Measurements from ENCODE around the gene GLTPD2. TPM values are rescaled to one million over a fixed set of nuclear protein-coding genes. Genes with fewer than 3 reads are reported as not detected.
A peak's percentile ranks its signal among the peaks of the same experiment; 100 is the strongest.

GLTPD2 gene
- total and polyA plus RNA-seq, 12 donors, result 0.25 TPM; not detected in 11

- H3K27ac ChIP-seq, result no peak overlapping the region
- TF ChIP-seq CTCF (IDR thresholded peaks at IDR 0.05), result no peak
- 93 to 95% methylated on average over 13 of the region's 13 CpGs for WGBS, 2 donors
- H3K4me1 ChIP-seq, result peaks cover 0 to 9% (median 0%) of the 10 kb centered on the region in 9 donors
- ATAC-seq (no peak), DNase-seq (no peak)
- peaks cover 0 to 78% (median 21%) of the 10 kb centered on the region in 9 donors for H3K36me3 ChIP-seq
- H3K27me3 ChIP-seq, result no peaks in the 10 kb centered on the region
- no peaks in the 10 kb centered on the region for H3K9me3 ChIP-seq
- no peak overlapping the region for H3K4me3 ChIP-seq
- intact Hi-C loops (cut with DNase I), result no loop called here
Observed at GRCh38 chr17:4816826-4817225, 28.1 kb downstream of the GLTPD2 start.

- Histone ChIP-seq H3K4me1 (no peaks in the 10 kb centered on the region), H3K36me3 (peaks cover 0 to 92% (median 21%) of the 10 kb centered on the region in 9 donors), H3K4me3 (no peak overlapping the region), H3K27ac (no peak overlapping the region), H3K9me3 (no peaks in the 10 kb centered on the region), H3K27me3 (no peaks in the 10 kb centered on the region)
- intact Hi-C loops (cut with DNase I), result no loop called here
- peak in 1 of 8 donors; percentile 34 for ATAC-seq
- TF ChIP-seq CTCF (IDR thresholded peaks at IDR 0.05), result no peak
- WGBS, 2 donors, result 82 to 83% methylated on average over 12 of the region's 12 CpGs
- DNase-seq, result no peak
Observed at GRCh38 chr17:4818276-4818675, 29.5 kb downstream of the GLTPD2 start.

- TF ChIP-seq CTCF (IDR thresholded peaks at IDR 0.05), result no peak
- H3K36me3 ChIP-seq, result peaks cover 0 to 59% (median 11%) of the 10 kb centered on the region in 9 donors
- H3K27me3 ChIP-seq, result no peaks in the 10 kb centered on the region
- intact Hi-C loops (cut with DNase I), result no loop called here
- DNase-seq (no peak), ATAC-seq (peak in 1 of 8 donors; percentile 8)
- WGBS, 2 donors, result 80 to 92% methylated on average over 3 of the region's 3 CpGs
- H3K4me3 ChIP-seq, result no peak overlapping the region
- no peaks in the 10 kb centered on the region for H3K4me1 ChIP-seq
- no peaks in the 10 kb centered on the region for H3K9me3 ChIP-seq
- no peak overlapping the region for H3K27ac ChIP-seq
Observed at GRCh38 chr17:4822835-4823234, 34.1 kb downstream of the GLTPD2 start.

GRCh38 chr17:4823373-4824089 lies 34.8 kb downstream of the GLTPD2 start:
- TF ChIP-seq CTCF (IDR thresholded peaks at IDR 0.05), result no peak
- Histone ChIP-seq H3K4me3 (no peak overlapping the region), H3K4me1 (no peaks in the 10 kb centered on the region), H3K27me3 (no peaks in the 10 kb centered on the region), H3K9me3 (no peaks in the 10 kb centered on the region), H3K27ac (no peak overlapping the region), H3K36me3 (peaks cover 0 to 52% (median 9%) of the 10 kb centered on the region in 9 donors)
- DNase-seq (no peak), ATAC-seq (peak in 2 of 8 donors; percentile 15 to 27)
- 78 to 79% methylated on average over 12 of the region's 12 CpGs for WGBS, 2 donors
- intact Hi-C loops (cut with DNase I), result no loop called here

Data from heart right ventricle (tissue), 16 donors.